H1 (cell line): ENCODE data around the gene HS3ST1. TPM values are rescaled to one million over a fixed set of nuclear protein-coding genes. Genes with fewer than 3 reads are reported as not detected.

Source experiments
- CTCF ChIA-PET: fragments of 300-600 bp; sonication (Branson Sonifier 250); formaldehyde crosslinking; loops from one replicate; lab custom pipeline; 2021; ENCODE audit not compliant: partially characterized antibody; lab: Charles Lee
- POLR2A ChIA-PET: fragments of 300-600 bp; sonication (Branson Sonifier 250); formaldehyde crosslinking; loops from one replicate; lab custom pipeline; 2021; ENCODE audit warnings: inconsistent platforms; ENCODE audit not compliant: partially characterized antibody; lab: Charles Lee
- DNase-seq, 2 experiments: peaks; one replicate each; pipeline versions ENCODE4 v3.0.0 to v3.0.0-alpha.2; 2010 to 2022; ENCODE audit warnings: low spot score in 2 of 2, low read depth in 1 of 2, mixed read lengths in 1 of 2
- FAIRE-seq: peaks from 2 replicates; lab custom pipeline; 2011; peaks lifted over from hg19 to GRCh38; lab: Jason Lieb, UNC
- H2AFZ ChIP-seq: 2 replicates; pipeline ENCODE4 v1.8.1; 2012; ENCODE audit warnings: low read length, inconsistent platforms
- H2AK5ac ChIP-seq: 2 replicates; pipeline ENCODE4 v1.6.1; 2013; ENCODE audit warnings: low read depth, low read length
- H2BK120ac ChIP-seq: replicated peaks from 2 replicates; pipeline ENCODE3; 2013; ENCODE audit warnings: low read depth, low read length, inconsistent platforms
- H2BK12ac ChIP-seq: 2 replicates; pipeline ENCODE4 v1.6.1; 2013; ENCODE audit warnings: low read depth, low read length
- H2BK15ac ChIP-seq: 2 replicates; pipeline ENCODE4 v1.6.1; 2013; ENCODE audit warnings: low read length
- H2BK20ac ChIP-seq: 2 replicates; pipeline ENCODE4 v1.6.1; 2013; ENCODE audit warnings: low read length
- H2BK5ac ChIP-seq: 2 replicates; pipeline ENCODE4 v1.6.1; 2013; ENCODE audit warnings: low read depth, low read length
- H3K14ac ChIP-seq: 2 replicates; pipeline ENCODE4 v1.6.1; 2013; ENCODE audit warnings: inconsistent platforms; ENCODE audit not compliant: insufficient read length
- H3K18ac ChIP-seq: 2 replicates; pipeline ENCODE4 v1.6.1; 2013; ENCODE audit warnings: low read length; ENCODE audit errors: extremely low read depth
- H3K23ac ChIP-seq: 2 replicates; pipeline ENCODE4 v1.6.1; 2013; ENCODE audit warnings: inconsistent platforms; ENCODE audit not compliant: insufficient read length
- H3K23me2 ChIP-seq: 2 replicates; pipeline ENCODE4 v1.6.1; 2013; ENCODE audit warnings: low read depth, low read length
- H3K27ac ChIP-seq: 2 replicates; pipeline ENCODE4 v1.6.1; 2011; ENCODE audit warnings: low read depth, low read length, inconsistent platforms
- H3K27me3 ChIP-seq, 4 experiments: replicated peaks in 1 of 4; 1 replicate in 1 of 4; 2 replicates in 3 of 4; pipeline versions ENCODE4 v1.6.1 to v1.8.1; 2011 to 2013; ENCODE audit warnings: low read length in 3 of 4, mild to moderate bottlenecking in 3 of 4, inconsistent platforms in 2 of 4, mixed read lengths in 2 of 4, moderate library complexity in 1 of 4; ENCODE audit not compliant: control insufficient read depth in 3 of 4, insufficient read depth in 3 of 4; ENCODE audit errors: extremely low read depth in 1 of 4
- H3K36me3 ChIP-seq, 4 experiments: 2 replicates each; pipeline versions ENCODE4 v1.6.1 to v1.8.1; 2011 to 2013; ENCODE audit warnings: mild to moderate bottlenecking in 4 of 4, low read length in 3 of 4, moderate library complexity in 2 of 4, control low read depth in 1 of 4, inconsistent platforms in 1 of 4; ENCODE audit not compliant: insufficient read depth in 4 of 4, control insufficient read depth in 2 of 4
- H3K4ac ChIP-seq: replicated peaks from 2 replicates; pipeline ENCODE3; 2013; ENCODE audit warnings: low read length, low read depth, mixed read lengths, inconsistent platforms; ENCODE audit not compliant: insufficient read length
- H3K4me1 ChIP-seq, 4 experiments: replicated peaks in 1 of 4; 1 replicate in 1 of 4; 2 replicates in 3 of 4; pipeline versions ENCODE4 v1.6.1 to v1.8.1; 2011 to 2013; ENCODE audit warnings: low read length in 3 of 4, inconsistent platforms in 2 of 4, mixed read lengths in 1 of 4; ENCODE audit not compliant: insufficient read depth in 4 of 4, control insufficient read depth in 3 of 4
- H3K4me2 ChIP-seq, 2 experiments: 2 replicates each; pipeline versions ENCODE4 v1.6.1 to v1.8.1; 2011 to 2013; ENCODE audit warnings: low read depth in 2 of 2, low read length in 2 of 2, control low read depth in 1 of 2, inconsistent platforms in 1 of 2, mild to moderate bottlenecking in 1 of 2; ENCODE audit not compliant: insufficient read depth in 1 of 2
- H3K4me3 ChIP-seq, 4 experiments: fragments of 200-600, 300-600 bp in 1 of 4; sonication (generic), shearing (Covaris generic), sonication (Bioruptor Twin) in 1 of 4; 2 replicates each; pipeline versions ENCODE4 v1.5.1 to v1.8.1; 2011 to 2016; ENCODE audit warnings: low read length in 4 of 4, low read depth in 3 of 4, control low read depth in 2 of 4, inconsistent platforms in 2 of 4, mild to moderate bottlenecking in 2 of 4, mixed read lengths in 1 of 4, moderate library complexity in 1 of 4; ENCODE audit not compliant: insufficient read depth in 2 of 4; ENCODE audit errors: extremely low read depth in 1 of 4
- H3K56ac ChIP-seq: replicated peaks from 2 replicates; pipeline ENCODE3; 2013; ENCODE audit warnings: low read depth, mild to moderate bottlenecking, mixed read lengths, low read length, inconsistent platforms; ENCODE audit not compliant: insufficient read length
- H3K79me1 ChIP-seq: 2 replicates; pipeline ENCODE4 v1.6.1; 2013; ENCODE audit warnings: low read depth, low read length, control low read depth
- H3K79me2 ChIP-seq, 2 experiments: 2 replicates each; pipeline versions ENCODE4 v1.6.1 to v1.8.1; 2012 to 2013; ENCODE audit warnings: low read length in 2 of 2, mild to moderate bottlenecking in 2 of 2, inconsistent platforms in 1 of 2; ENCODE audit not compliant: insufficient read depth in 2 of 2, control insufficient read depth in 1 of 2
- H3K9ac ChIP-seq, 4 experiments: replicated peaks in 1 of 4; 1 replicate in 1 of 4; 2 replicates in 3 of 4; pipeline versions ENCODE4 v1.6.1 to v1.8.1; 2011 to 2013; ENCODE audit warnings: low read depth in 3 of 4, low read length in 3 of 4, control low read depth in 2 of 4, mild to moderate bottlenecking in 2 of 4, moderate library complexity in 2 of 4, inconsistent platforms in 1 of 4; ENCODE audit errors: extremely low read depth in 1 of 4
- H3K9me3 ChIP-seq, 2 experiments: 2 replicates each; pipeline versions ENCODE4 v1.6.1 to v1.8.1; 2012 to 2013; ENCODE audit warnings: mild to moderate bottlenecking in 2 of 2, moderate library complexity in 2 of 2, control low read depth in 1 of 2, inconsistent platforms in 1 of 2, low read depth in 1 of 2, low read length in 1 of 2, mixed read lengths in 1 of 2; ENCODE audit not compliant: insufficient read depth in 2 of 2
- H4K20me1 ChIP-seq, 2 experiments: replicated peaks in 1 of 2; 2 replicates each; pipeline versions ENCODE3 to v1.8.1; 2011 to 2013; ENCODE audit warnings: inconsistent platforms in 2 of 2, low read length in 2 of 2, mild to moderate bottlenecking in 1 of 2; ENCODE audit not compliant: insufficient read depth in 2 of 2, control insufficient read depth in 1 of 2
- H4K5ac ChIP-seq: 2 replicates; pipeline ENCODE4 v1.6.1; 2013; ENCODE audit warnings: low read length, low read depth, mixed read lengths, inconsistent platforms; ENCODE audit not compliant: insufficient read length
- H4K8ac ChIP-seq: 2 replicates; pipeline ENCODE4 v1.8.0; 2013; ENCODE audit warnings: mild to moderate bottlenecking, moderate library complexity, low read length, inconsistent platforms; ENCODE audit not compliant: insufficient read depth; ENCODE audit errors: extremely low read depth
- H4K91ac ChIP-seq: replicated peaks from 2 replicates; pipeline ENCODE3; 2013; ENCODE audit warnings: low read length, mixed read lengths, inconsistent platforms; ENCODE audit not compliant: insufficient read length
- CBX5 ChIP-seq: fragments of 300-800, 300-1000 bp; sonication (generic); IDR thresholded peaks from 2 replicates; pipeline ENCODE4 v1.7.1; 2016; ENCODE audit warnings: antibody characterized with exemption, low read length, low read depth
- CBX8 ChIP-seq: fragments of 300-800, 300-1000 bp; sonication (generic); IDR thresholded peaks from 2 replicates; pipeline ENCODE4 v1.7.1; 2016; ENCODE audit warnings: low read depth, low read length, borderline replicate concordance
- EP300 ChIP-seq, 2 experiments: IDR thresholded peaks; 1 replicate in 1 of 2; 2 replicates in 1 of 2; pipeline ENCODE4 v1.6.1; 2011 to 2012; ENCODE audit warnings: low read depth in 2 of 2, low read length in 2 of 2, mild to moderate bottlenecking in 2 of 2, borderline replicate concordance in 1 of 2, inconsistent platforms in 1 of 2, moderate library complexity in 1 of 2
- HDAC6 ChIP-seq: IDR thresholded peaks from one replicate; pipeline ENCODE4 v1.7.1; 2012; ENCODE audit warnings: low read depth, mild to moderate bottlenecking, inconsistent platforms, low read length, moderate library complexity
- NRF1 ChIP-seq: IDR thresholded peaks from 2 replicates; pipeline ENCODE4 v1.6.1; 2011; ENCODE audit warnings: mild to moderate bottlenecking, low read depth, low read length, improper control_type of control experiment
- POLR2A ChIP-seq, 2 experiments: IDR thresholded peaks; 1 replicate in 1 of 2; 2 replicates in 1 of 2; pipeline ENCODE4 v1.6.1; 2011; ENCODE audit warnings: low read depth in 2 of 2, low read length in 2 of 2, mild to moderate bottlenecking in 2 of 2; ENCODE audit errors: control extremely low read depth in 1 of 2
- RBBP5 ChIP-seq: IDR thresholded peaks from 2 replicates; pipeline ENCODE4 v1.7.1; 2012; ENCODE audit warnings: low read depth, mild to moderate bottlenecking, inconsistent platforms, low read length, moderate library complexity, borderline replicate concordance
- SP2 ChIP-seq: IDR thresholded peaks from 2 replicates; pipeline ENCODE4 v1.6.1; 2012; ENCODE audit warnings: mild to moderate bottlenecking, low read length, inconsistent platforms
- SRF ChIP-seq: IDR thresholded peaks from 2 replicates; pipeline ENCODE4 v1.6.1; 2011; ENCODE audit warnings: mild to moderate bottlenecking, low read depth, low read length, moderate library complexity
- polyA plus RNA-seq, 7 experiments: library from polyadenylated mRNA; depleted of rRNA in 3 of 7; stranded (reverse) in 5 of 7; unstranded in 2 of 7; fragments of >200 nt in 5 of 7; fragments of 200-250 nt in 2 of 7; gene quantifications; 1 replicate in 5 of 7; 2 replicates in 1 of 7; 4 replicates in 1 of 7; pipeline versions ENCODE4 v1.2.1 to v1.2.3, GENCODE V29; 2011 to 2013; ENCODE audit warnings: missing spikeins in 2 of 7, mixed read lengths in 2 of 7
- total RNA-seq: library from RNA; stranded (reverse); fragmentation: NEBNext Ultra II Directional; extraction: Animal tissue kit (Norgen Biotek cat#: 25700); gene quantifications from 2 replicates; pipeline ENCODE4 v1.2.1, GENCODE V29; 2021
- TF ChIP-seq, protein P1 (sequence below): IDR thresholded peaks from 2 replicates; pipeline ENCODE4 v1.6.1; 2012; ENCODE audit warnings: inconsistent platforms
- TF ChIP-seq, protein P2 (sequence below): IDR thresholded peaks from 2 replicates; pipeline ENCODE4 v1.6.1; 2012; ENCODE audit warnings: inconsistent platforms

HS3ST1 gene
- total and polyA plus RNA-seq, 2 of the 8 experiments (the other 6 are each of a cell fraction or from before 2014, with no cell fraction given): 0.50 to 1.5 TPM

DNA sequence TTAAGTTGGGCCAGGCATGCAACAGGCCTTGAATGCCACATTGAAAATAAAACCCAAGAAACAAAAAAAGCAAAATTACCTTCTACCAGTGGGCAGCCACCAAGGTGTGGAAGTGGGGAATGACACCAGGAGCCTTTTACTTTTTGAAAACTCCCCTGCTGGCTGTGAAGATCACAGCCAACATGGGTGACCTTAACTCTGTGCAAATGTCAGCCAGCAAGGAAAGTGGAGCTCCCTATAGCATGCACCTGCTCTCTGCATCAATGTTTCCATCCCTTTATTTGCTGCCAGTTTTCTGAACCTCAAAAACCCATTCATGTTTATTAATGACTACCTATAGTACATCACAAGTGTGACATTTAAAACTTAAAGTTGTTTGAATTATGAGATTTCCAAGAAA, 63.7 kb downstream of the HS3ST1 start:
- H2AK5ac ChIP-seq: no peak overlapping the region
- H4K8ac ChIP-seq: no peak overlapping the region
- H2BK12ac ChIP-seq: no peak overlapping the region
- no peak overlapping the region for H3K18ac ChIP-seq
- no peak overlapping the region for H3K14ac ChIP-seq
- no peak overlapping the region for H3K4me2 ChIP-seq
- no peak overlapping the region for H2BK20ac ChIP-seq
- H3K36me3 ChIP-seq: no peaks in the 10 kb centered on the region
- no peak overlapping the region for H2AFZ ChIP-seq
- no peaks in the 10 kb centered on the region for H3K9me3 ChIP-seq
- POLR2A ChIA-PET: interaction anchor here (0.6 kb wide), 1 partner anchor 1391 kb away, joined by 4 read pairs; no protein-coding TSS in a partner anchor
- H3K4ac ChIP-seq: no peak overlapping the region
- H2BK5ac ChIP-seq: no peak overlapping the region
- CTCF ChIA-PET: interaction anchor here (0.7 to 1.6 kb wide), 3 partner anchors 17 to 63 kb away, joined by 3 read pairs; no protein-coding TSS in a partner anchor
- no peaks in the 10 kb centered on the region for H4K20me1 ChIP-seq
- H3K4me3 ChIP-seq: no peak overlapping the region
- no peak overlapping the region for H3K56ac ChIP-seq
- no peak overlapping the region for H3K9ac ChIP-seq
- H4K5ac ChIP-seq: no peak overlapping the region
- no peak overlapping the region for H4K91ac ChIP-seq
- H2BK120ac ChIP-seq: no peak overlapping the region
- no peaks in the 10 kb centered on the region for H3K27me3 ChIP-seq
- no peak overlapping the region for H3K23ac ChIP-seq
- FAIRE-seq (no peak), DNase-seq (no peak)
- no peaks in the 10 kb centered on the region for H3K79me1 ChIP-seq
- no peaks in the 10 kb centered on the region for H3K4me1 ChIP-seq
- no peaks in the 10 kb centered on the region for H3K23me2 ChIP-seq
- H3K27ac ChIP-seq: no peak overlapping the region
- no peaks in the 10 kb centered on the region for H3K79me2 ChIP-seq
- H2BK15ac ChIP-seq: no peak overlapping the region
- TF ChIP-seq POLR2A (IDR thresholded peaks at IDR 0.05; ENCODE audit: control extremely low read depth in 1 of 2, low read depth in 2 of 2, low read length in 2 of 2) (no peak), HDAC6 (no peak), NRF1 (no peak), CBX5 (no peak), SP2 (no peak), RBBP5 (no peak), EP300 (IDR thresholded peaks at IDR 0.05; ENCODE audit: borderline replicate concordance in 1 of 2, low read depth in 2 of 2, low read length in 2 of 2) (no peak), SRF (no peak), CBX8 (no peak)
- TF ChIP-seq, protein P1, sequence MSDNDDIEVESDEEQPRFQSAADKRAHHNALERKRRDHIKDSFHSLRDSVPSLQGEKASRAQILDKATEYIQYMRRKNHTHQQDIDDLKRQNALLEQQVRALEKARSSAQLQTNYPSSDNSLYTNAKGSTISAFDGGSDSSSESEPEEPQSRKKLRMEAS: no peak
- TF ChIP-seq, protein P2, sequence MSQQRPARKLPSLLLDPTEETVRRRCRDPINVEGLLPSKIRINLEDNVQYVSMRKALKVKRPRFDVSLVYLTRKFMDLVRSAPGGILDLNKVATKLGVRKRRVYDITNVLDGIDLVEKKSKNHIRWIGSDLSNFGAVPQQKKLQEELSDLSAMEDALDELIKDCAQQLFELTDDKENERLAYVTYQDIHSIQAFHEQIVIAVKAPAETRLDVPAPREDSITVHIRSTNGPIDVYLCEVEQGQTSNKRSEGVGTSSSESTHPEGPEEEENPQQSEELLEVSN: no peak
